ENCODE results near the gene BAG1.

Gene BAG1

DNA sequence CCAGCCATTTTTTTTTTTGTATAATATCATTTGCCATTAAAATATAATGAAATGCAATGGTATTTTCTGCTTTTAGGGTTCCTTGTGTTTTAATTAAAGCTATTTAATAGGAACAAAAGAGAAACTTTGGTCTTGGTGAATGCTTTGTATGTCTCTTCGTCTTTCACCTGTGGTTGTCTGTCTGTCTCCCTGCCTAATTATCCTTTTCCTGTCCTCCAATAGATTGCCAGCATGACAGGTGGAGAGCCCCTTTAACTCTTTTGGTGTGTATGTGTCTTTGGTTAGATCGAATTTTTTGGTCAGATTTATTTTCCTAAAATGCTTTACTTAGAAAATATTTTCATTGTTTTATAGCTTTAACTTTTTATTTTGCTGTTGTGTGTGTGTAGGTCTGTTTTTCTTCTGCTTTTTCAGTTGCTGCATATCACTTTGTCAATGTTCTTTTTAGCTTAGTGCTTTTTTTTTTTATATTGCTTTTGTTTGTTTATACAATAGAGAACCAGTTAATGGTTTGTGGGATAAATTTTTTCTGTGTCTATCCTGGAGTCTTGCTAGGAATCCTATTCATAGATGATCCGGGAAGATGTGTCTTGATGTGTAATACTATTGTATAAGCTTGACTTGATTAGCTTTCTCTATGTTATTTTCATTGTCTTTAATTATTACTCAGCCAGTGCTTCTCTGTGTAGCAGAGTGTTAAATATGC lies 8.9 kb upstream of the BAG1 start:
- no peak for DNase-seq
- no peaks in the 10 kb centered on the region for H3K27me3 Mint-ChIP-seq (ENCODE audit: low read depth, poor library complexity)
- peak overlapping the region; percentile 29 for H3K27ac Mint-ChIP-seq
- TF ChIP-seq, protein P1, sequence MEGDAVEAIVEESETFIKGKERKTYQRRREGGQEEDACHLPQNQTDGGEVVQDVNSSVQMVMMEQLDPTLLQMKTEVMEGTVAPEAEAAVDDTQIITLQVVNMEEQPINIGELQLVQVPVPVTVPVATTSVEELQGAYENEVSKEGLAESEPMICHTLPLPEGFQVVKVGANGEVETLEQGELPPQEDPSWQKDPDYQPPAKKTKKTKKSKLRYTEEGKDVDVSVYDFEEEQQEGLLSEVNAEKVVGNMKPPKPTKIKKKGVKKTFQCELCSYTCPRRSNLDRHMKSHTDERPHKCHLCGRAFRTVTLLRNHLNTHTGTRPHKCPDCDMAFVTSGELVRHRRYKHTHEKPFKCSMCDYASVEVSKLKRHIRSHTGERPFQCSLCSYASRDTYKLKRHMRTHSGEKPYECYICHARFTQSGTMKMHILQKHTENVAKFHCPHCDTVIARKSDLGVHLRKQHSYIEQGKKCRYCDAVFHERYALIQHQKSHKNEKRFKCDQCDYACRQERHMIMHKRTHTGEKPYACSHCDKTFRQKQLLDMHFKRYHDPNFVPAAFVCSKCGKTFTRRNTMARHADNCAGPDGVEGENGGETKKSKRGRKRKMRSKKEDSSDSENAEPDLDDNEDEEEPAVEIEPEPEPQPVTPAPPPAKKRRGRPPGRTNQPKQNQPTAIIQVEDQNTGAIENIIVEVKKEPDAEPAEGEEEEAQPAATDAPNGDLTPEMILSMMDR (IDR thresholded peaks at IDR 0.05) = no peak
- H3K4me3 Mint-ChIP-seq = no peak overlapping the region
- H3K9me3 Mint-ChIP-seq = no peaks in the 10 kb centered on the region
- H3K4me1 Mint-ChIP-seq = no peaks in the 10 kb centered on the region
- peaks cover 64% of the 10 kb centered on the region for H3K36me3 Mint-ChIP-seq (ENCODE audit: low read depth)

- TF ChIP-seq, protein P1 (IDR thresholded peaks at IDR 0.05) = no peak
- no peaks in the 10 kb centered on the region for H3K9me3 Mint-ChIP-seq
- no peak overlapping the region for H3K4me3 Mint-ChIP-seq
- H3K27ac Mint-ChIP-seq = no peak overlapping the region
- DNase-seq = no peak
- peaks cover 59% of the 10 kb centered on the region for H3K36me3 Mint-ChIP-seq (ENCODE audit: low read depth)
- H3K4me1 Mint-ChIP-seq = no peaks in the 10 kb centered on the region
- H3K27me3 Mint-ChIP-seq (ENCODE audit: low read depth, poor library complexity) = no peaks in the 10 kb centered on the region
Observed at GRCh38 chr9:33272061-33272460, 7.6 kb upstream of the BAG1 start.

GRCh38 chr9:33270146-33270545 lies 5.6 kb upstream of the BAG1 start:
- H3K27ac Mint-ChIP-seq = no peak overlapping the region
- H3K4me1 Mint-ChIP-seq = peaks cover 16% of the 10 kb centered on the region
- no peaks in the 10 kb centered on the region for H3K9me3 Mint-ChIP-seq
- peaks cover 55% of the 10 kb centered on the region for H3K36me3 Mint-ChIP-seq (ENCODE audit: low read depth)
- DNase-seq = no peak
- H3K27me3 Mint-ChIP-seq (ENCODE audit: low read depth, poor library complexity) = no peaks in the 10 kb centered on the region
- TF ChIP-seq, protein P1 (IDR thresholded peaks at IDR 0.05) = no peak
- no peak overlapping the region for H3K4me3 Mint-ChIP-seq

GRCh38 chr9:33267151-33267767 lies 2.8 kb upstream of the BAG1 start:
- DNase-seq = no peak
- TF ChIP-seq, protein P1 (IDR thresholded peaks at IDR 0.05) = no peak
- Mint-ChIP-seq H3K27ac (no peak overlapping the region), H3K4me1 (peaks cover 32% of the 10 kb centered on the region), H3K9me3 (no peaks in the 10 kb centered on the region), H3K36me3 (ENCODE audit: low read depth) (peaks cover 42% of the 10 kb centered on the region), H3K27me3 (ENCODE audit: low read depth, poor library complexity) (peaks cover 3% of the 10 kb centered on the region), H3K4me3 (no peak overlapping the region)

GRCh38 chr9:33265211-33265865 lies 830 bp upstream of the BAG1 start:
- TF ChIP-seq, protein P1 (IDR thresholded peaks at IDR 0.05) = no peak
- H3K9me3 Mint-ChIP-seq = no peaks in the 10 kb centered on the region
- peak overlapping the region; percentile 96 for H3K4me3 Mint-ChIP-seq
- peaks cover 37% of the 10 kb centered on the region for H3K36me3 Mint-ChIP-seq (ENCODE audit: low read depth)
- peak overlapping the region; percentile 58 for H3K27ac Mint-ChIP-seq
- peaks cover 3% of the 10 kb centered on the region for H3K27me3 Mint-ChIP-seq (ENCODE audit: low read depth, poor library complexity)
- peaks cover 32% of the 10 kb centered on the region for H3K4me1 Mint-ChIP-seq
- peak; percentile 6 for DNase-seq
